NCI-H526 treated with DMSO at 0.1 percent for 48 hours (cell line): ENCODE measurements around the gene B4GALT5.
"Not testable (repeated sequence)": the region's sequence is repeated elsewhere in the genome, so short reads cannot be mapped to it uniquely, and the experiment has no call there.

Source experiments
- DNase-seq: peaks from one replicate; lab custom pipeline; 2025; lab: John Stamatoyannopoulos, UW

B4GALT5 gene

DNA sequence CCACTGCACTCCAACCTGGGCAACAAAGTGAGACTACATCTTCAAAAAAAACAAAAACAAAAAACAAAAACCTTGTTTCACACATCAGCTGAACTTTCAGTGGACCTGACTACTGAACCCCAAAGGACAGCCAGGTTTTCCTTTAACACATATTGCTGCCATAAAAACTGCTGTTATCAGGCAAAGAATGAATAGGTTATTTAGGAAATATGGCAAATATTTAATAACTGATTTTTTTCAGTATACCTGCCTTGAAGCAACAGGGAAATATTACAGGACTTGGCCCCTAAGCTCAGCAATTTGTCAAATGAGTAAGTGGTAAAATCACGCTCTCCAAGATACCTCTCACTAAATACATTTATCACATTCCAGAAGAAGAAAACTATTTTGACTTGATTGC is 34.0 kb downstream of the B4GALT5 start:
- DNase-seq: no peak

- DNase-seq: no peak
Observed at GRCh38 chr20:49677777-49678758, 35.6 kb downstream of the B4GALT5 start.

- DNase-seq: no peak
Observed at GRCh38 chr20:49676581-49677291, 36.9 kb downstream of the B4GALT5 start.

- no peak for DNase-seq
Observed at GRCh38 chr20:49675368-49676151, 38.1 kb downstream of the B4GALT5 start.

DNA sequence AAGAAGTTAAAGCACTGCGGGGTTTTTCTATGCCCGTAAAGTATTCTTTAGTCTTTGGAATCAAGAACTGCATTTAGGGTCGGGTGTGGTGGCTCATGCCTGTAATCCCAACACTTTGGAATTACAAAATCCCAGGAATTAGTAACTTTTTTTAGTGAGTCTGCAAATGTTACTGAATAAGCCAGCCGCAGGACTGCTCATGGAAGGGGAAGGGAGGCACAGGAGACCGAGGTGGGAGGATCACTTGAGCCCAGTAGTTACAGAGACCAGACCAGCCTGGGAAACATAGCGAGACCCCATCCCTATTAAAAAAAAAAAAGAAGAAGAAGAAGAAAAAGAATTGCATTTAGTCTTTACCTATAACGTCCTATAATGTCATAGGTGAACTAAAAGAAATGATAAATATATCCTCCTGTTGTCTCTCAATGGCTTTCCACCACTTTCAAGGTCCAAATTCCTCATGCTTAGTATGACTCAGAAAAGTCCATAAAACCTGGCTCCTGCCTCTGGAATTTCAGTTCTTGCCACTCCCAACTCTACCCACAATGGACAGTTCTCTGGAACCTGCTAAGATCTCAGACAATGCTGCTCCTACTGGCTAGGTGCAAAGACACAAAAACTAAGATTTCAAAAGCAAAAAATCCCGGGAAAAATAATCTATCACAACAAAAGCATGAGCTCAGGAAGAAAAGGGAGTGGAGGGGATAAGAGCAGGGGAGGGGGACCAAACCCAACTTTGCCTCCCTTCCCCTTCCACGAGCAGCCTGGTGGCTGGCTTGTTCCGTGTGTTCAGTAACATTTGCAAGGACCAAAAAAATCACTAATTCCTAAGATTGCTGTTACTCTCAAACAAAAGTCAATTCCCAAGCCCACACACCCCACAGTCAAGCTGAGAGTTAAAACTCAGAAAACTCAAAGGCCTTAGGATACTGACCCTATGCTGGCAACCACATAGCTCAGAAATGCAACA is 39.0 kb downstream of the B4GALT5 start:
- DNase-seq: no peak

- DNase-seq: peak; percentile 8
Observed at GRCh38 chr20:49672096-49672664, 41.5 kb downstream of the B4GALT5 start.

DNA sequence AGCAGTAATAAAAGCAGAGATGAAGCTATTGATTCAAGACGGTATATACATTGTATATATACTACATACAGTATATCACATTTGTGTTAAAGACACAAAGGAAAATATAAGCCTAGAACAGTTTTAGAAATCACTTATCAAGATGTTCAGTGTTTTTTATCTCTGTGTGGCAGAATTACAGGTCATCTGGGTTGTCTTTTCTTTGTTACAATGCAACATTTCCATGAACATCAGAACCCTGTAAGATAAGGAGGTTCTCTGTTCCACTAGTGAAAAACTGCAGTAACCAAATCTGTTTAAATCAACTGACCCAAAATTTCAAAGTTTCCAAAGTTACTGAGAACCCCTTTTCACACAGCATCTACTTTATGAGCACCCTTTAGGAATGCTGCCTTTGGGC is 42.2 kb downstream of the B4GALT5 start:
- no peak for DNase-seq

- DNase-seq: no peak
Observed at GRCh38 chr20:49669601-49670189, 44.0 kb downstream of the B4GALT5 start.

DNA sequence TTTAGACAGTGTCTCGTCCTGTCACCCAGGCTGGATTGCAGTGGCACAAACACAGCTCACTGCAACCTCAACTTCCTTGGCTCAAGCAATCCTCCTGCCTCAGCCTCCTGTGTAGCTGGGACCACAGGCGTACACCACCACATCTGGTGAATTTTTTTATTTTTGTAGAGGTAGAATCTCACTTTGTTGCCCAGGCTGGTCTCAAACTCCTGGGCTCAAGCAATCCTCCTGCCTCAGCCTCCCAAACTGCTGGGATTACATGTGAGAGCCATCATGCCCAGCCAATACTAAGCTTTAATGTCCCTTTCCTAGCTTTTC is 44.8 kb downstream of the B4GALT5 start:
- not testable (repeated sequence) for DNase-seq

DNA sequence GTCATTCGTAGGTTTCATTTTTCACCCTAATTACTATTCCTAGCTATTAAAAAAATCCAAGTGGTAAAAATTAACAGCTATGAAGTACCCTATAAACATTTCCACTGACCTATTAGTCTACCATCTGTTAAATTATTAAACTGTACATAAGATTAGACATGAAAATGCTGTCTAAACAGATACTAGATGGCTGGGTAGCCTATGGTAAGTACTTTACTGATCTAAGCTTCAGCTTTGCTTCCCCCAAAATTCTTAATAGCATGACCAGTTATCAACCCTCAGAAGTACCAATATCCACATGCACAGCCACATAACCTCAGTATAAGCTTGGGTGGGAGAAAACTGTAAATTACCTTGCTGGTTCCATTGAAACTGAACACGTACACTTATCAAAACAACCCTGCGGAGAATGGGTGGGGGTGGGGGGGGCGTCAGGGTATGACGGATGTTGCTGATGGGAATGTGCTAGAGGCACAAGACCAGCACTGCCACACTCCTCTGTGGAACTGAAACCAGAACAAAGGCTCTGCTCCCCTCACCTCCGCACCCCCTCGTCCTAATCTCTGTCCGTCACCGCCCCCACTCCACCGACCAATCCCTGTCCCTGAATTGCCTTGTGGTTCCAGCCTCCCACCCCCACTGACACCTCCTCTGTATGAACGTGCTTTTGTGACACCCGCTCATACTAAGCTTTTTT is 45.3 kb downstream of the B4GALT5 start:
- DNase-seq: no peak

GRCh38 chr20:49666911-49667310 is 46.8 kb downstream of the B4GALT5 start:
- DNase-seq: no peak

DNA sequence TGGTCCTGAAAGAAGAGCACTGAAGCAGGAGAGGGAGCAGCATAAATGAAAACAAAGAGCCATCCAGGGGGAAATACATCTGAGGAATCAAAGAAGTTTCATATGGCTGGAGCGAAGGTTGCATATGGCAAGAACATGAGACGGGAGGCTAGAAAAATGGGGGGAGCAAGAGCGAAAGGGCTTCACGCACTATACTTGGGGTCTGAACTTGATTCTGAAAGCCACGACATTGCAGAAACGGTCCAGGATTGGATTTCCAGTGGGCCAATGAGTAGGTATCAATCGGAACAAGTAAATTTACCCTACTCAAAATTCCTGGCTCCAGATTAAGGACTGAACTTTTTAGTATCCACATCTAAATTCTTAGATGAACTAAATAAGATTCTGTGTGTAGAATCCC is 47.9 kb downstream of the B4GALT5 start:
- DNase-seq: no peak

- DNase-seq: no peak
Observed at GRCh38 chr20:49664612-49665313, 48.9 kb downstream of the B4GALT5 start.

DNA sequence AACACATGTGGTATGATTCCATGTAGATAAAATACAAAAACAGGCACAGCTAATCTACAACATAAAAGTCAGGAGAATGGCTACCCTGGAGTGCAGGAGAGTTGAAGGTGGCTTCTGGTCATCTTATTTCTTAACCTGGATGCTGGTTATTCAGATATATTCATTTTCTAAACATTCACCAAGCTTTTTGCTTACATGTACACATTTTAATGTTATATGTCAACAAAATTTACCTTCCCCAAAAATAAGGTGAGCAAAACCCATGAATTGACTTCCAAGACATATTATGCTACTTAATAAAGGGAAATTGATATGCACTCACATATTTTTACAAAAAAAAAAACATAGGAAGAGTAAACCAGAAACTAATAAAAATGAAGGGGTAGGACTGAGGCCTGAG is 50.6 kb downstream of the B4GALT5 start:
- DNase-seq: no peak

GRCh38 chr20:49661560-49662329 is 51.9 kb downstream of the B4GALT5 start:
- no peak for DNase-seq

- no peak for DNase-seq
Observed at GRCh38 chr20:49660912-49661311, 52.8 kb downstream of the B4GALT5 start.

DNA sequence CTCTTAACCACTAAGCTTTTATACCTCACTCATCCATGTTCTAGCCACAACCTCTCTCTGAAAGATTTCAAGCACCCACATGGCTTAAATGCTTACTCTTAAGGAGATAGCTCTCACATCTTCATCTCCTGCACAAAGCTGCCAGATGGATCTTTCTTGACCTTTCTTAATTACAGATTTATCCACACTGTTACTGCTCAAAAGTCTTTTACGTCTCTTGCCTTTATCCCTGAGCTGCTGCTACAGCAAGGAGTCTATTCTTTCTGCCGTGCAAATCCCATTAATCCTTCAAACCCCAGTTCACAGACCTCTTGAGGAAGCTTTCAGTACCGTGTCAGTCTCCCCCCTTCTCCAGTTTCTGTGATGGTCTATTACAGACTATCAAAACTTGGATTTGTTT is 54.6 kb downstream of the B4GALT5 start:
- no peak for DNase-seq

- no peak for DNase-seq
Observed at GRCh38 chr20:49658508-49658907, 55.2 kb downstream of the B4GALT5 start.
